HG03159 (cell line): ENCODE measurements around the gene CTNNBL1.

Source experiments
- ATAC-seq: cut with Tn5 transposase; IDR thresholded peaks from one replicate; pipeline ENCODE4 v1.9.1; 2021; ENCODE audit warnings: mild to moderate bottlenecking, moderate library complexity; ENCODE audit not compliant: unreplicated experiment

CTNNBL1 gene

DNA sequence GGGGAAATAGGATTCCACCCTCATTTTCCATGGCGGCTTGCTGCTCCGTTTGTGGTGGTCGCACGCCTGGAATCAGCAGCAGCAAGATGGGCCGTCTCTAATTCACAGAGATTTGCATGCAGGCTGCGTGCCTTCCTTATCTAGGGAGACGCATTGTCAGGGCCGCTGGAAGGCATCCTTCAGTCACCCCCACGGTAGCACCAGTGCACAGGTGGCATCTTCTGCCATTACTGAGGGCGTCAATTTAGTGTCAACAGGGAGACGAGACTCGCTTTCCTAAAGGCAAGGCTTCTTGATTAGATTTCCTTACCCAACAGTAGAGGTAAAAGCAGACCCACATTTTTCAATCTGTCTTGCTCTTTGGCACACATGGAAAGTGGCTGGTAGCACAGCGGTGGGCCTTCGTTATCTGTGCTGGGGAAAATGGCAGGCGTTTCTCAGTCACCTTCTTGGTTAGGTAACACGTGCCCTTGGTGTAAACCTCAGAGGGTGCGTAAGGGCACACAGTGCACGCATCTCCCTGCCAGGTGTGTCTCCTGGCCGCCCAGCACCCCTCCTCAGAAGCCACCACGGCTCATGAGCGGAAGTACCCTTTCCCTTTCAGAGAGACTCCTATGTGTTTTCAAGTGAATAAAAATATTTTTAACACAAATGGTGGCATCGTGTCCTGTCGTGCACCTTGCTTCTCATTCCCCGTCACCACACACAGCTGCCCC, 181.8 kb downstream of the CTNNBL1 start:
- no peak for ATAC-seq

GRCh38 chr20:37876863-37877262, 183.0 kb downstream of the CTNNBL1 start:
- no peak for ATAC-seq

GRCh38 chr20:37877832-37878772, 184.3 kb downstream of the CTNNBL1 start:
- no peak for ATAC-seq

DNA sequence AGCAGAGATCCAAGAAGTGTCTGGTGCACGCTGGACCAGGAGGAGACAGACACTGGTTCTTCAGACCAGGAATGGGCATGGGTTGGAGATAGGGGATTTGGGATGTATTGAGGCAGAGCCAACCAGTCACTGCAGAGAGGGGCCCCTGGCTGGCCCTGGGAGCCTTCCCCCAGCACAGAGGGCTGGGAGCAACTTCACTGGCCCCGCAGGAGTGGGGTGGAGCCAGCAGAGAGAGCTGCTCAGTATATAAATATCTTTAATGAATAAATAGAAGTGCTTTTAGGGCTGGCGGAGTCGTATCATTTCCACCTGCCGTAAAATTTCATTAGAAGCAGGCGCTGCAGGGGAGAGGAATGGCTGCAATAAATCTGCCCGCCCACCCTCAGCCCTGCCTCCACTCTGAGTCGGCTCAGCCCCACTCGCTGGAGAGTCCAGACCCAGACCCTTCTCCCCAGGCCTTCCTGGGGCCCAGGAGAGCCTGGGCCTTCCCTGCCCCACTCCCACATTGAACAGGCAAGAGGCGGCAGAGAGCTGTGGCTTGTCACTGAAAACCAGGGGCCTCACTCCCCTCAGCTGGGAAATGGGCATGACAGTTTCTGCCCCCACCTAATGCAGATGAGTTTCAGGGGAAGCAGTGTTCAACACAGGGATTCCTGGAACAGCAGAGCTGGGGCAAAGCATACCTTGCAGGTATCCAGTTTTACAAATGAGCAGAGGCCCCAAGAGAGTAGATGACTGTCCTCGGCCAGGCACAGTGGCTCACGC, 185.2 kb downstream of the CTNNBL1 start:
- no peak for ATAC-seq

GRCh38 chr20:37879843-37880242, 186.0 kb downstream of the CTNNBL1 start:
- ATAC-seq, result no peak

DNA sequence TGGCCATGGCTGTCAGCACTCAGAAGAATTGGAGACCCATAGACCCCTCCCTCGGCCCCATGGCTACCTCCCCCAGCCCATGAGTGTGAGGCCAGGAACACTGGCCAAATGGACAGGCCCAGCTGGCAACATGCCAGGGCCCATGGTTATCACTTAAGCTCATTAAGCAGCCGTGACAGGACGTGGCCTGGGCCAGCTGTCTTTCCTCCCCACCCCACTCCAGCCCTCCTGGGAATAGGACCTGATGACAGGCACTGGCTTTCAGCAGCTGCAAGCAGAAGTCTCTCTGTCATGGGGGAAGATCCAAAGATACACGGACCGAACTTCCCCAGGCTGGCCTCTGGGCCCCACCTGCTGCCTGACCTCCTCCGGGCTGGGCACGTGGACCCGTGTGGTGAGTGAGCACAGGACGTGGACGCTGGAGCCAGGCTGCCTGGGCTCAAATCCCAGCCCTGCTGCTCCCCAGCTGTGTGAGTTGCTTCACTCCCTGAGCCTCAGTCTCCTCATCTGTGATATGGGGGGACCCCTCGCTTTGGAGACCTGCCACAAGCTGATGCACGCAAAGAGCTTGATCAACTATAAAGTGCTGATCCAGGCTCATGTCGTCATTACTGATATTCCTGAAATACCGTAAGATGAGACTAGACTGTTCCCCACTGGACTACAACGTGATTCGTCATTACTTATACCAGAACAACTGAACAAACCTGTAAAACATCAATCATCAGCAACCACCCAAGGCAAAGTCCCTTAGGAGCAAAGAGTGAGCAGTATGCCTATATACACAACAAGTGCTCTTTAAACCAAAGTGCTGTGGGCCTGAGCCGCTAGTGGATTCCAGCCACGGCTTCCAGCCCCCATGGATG, 187.1 kb downstream of the CTNNBL1 start:
- no peak for ATAC-seq

- ATAC-seq, result no peak
Measured at GRCh38 chr20:37881601-37882343, 187.9 kb downstream of the CTNNBL1 start.

DNA sequence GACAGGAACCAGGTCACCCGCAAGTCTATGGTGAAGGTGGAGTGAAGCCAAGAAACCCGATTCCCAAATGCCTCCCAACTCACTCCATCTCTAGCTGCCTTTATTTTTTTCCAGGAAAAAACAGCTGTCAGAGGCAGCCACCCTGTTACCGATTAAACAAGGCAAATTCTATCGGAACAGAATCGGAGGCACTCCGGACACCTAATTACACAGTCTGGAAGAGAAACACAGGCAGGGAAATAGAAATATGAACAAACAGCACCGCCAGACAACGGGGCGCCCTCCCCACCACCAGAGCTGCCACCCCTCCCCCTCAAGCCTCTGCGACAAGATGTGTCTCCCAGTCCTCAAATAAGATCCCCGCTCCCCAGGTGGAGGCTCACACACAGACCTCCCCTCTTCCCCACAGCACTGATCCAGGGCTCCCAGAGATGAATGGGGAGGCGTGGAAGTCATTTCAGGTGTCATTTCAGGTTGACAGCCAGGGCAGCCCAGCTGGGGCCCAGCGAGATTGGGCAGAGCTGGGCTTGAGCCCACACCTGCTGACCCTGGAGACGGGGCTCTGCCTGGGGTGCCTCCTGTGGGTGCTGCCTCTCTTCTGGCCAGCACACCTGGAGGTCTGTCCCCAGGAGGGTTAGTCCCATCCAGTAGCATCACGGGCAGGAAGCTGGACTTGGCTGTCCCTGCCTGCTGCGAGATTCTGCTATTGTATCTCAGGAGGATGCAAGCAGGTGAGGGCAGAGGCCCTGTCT, 189.3 kb downstream of the CTNNBL1 start:
- no peak for ATAC-seq

GRCh38 chr20:37885042-37885441, 191.2 kb downstream of the CTNNBL1 start:
- ATAC-seq, result no peak

DNA sequence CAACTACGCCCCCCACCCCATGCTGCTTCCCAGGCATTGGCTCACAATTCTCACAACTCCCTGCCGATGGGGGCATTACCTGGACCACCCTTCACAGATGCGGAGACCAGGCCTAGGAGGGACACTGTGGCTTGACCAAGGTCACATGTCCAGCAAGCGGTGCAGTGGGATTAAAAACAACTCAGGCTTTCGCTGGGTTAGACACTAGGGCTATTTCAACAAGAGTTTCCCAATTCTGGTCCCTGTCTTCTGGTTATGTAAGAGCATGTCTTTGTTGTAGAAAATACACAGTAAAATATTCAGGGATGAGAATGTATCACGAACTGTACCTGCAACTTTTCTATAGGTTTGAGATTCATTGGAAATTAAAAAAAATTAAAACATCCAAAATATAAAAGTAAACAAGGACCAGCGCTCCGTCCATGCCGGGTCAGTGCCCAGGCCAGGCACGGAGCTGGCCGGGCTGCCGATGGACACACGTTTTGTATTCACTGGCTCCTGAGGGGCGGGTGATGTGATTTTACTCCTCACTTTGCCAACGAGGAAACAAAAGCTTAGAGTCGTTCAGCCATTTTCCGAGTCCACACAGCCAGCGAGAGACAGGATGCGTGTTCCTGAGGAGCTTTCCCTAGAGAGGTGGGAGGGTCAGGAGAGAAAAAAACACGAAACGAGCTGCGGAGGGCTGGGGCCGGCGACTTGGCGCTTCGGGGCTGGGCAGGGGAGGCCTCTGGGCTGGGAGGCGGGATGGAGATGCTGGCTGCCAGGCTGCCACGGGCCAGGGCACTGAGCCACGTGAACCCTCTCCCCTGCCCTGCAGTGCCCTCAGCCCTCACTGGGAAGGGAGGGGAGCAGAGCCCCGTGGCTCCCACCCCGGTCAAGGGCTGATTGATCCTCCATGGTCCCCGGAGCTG, 192.0 kb downstream of the CTNNBL1 start:
- no peak for ATAC-seq

DNA sequence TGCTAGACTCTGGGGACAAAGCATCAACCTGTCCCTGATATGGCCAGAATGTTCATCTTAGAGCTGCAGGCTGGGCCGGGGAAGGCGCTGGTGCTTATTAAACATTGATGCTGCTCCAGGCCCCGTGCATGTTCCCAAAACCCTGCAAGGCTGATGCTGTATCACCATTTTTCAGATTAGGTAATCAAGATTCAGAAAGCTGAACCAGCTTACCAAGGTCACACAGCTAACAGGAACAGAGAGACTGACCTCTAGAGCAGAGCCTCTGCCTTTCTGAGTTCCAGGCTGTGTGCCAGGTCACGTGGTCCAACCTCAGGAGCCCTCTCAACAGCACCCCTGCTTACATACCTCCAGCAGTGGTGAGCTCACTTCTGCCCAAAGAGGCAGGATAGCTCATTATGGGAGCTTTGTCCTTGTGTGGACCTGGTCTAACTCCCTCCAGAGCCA, 193.0 kb downstream of the CTNNBL1 start:
- ATAC-seq, result no peak

DNA sequence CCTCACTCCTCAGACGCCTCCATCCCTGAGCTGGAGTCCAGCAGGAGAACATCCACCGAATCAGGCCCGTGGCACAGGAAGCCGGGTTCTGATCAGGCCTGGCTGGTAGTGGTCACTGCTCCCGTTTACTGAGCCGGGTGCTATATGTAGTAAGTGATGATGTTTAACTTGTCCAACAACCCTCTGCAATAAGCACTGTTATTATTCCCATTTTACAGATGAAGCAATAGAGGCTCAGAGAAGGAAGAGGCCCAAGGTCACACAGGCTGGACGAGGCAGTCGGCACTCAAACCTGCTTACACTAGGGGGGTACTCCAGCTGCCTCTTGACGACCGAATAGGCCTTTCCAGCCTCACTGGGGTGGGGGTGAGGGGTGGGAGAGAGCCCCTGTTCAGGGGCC, 194.8 kb downstream of the CTNNBL1 start:
- ATAC-seq, result no peak

DNA sequence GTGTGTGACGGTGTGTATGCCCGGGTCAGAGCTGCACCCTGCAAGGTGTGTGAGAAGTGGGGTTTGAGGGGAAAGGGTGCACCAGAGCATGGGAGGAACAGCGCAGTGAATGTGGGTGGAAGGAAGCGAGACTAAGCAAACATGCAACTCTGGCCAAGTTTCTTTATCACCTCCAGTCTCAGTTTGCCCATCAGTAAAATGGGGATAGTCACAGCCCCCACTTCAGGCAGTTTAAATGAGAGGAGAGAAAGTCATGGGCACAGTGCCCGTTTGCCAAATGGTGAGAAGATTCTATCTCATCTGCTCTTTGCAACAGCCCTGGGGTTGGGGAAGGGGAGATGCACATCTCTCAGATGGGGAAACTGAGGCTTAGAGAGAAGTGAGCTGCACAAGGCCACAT, 196.3 kb downstream of the CTNNBL1 start:
- no peak for ATAC-seq

DNA sequence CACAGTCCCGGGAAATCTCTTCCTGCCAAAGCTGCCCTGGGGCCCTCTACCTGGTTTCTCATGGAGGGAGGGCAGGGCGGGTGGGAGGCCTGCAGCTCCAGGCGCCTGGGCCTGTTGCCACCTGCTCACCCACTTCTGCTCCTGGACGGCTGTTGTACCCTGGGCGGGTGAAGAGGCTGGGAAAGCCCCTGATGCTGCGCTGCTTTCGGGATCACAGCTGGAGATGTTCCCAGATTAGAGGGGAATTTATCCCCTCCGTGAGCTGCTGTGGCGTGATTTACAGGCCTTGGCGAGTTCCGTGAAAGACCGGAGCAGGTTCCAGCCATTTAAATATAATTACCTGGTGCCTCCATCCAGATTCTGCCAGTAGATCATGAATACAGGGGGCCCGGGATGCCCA, 196.8 kb downstream of the CTNNBL1 start:
- ATAC-seq, result no peak

DNA sequence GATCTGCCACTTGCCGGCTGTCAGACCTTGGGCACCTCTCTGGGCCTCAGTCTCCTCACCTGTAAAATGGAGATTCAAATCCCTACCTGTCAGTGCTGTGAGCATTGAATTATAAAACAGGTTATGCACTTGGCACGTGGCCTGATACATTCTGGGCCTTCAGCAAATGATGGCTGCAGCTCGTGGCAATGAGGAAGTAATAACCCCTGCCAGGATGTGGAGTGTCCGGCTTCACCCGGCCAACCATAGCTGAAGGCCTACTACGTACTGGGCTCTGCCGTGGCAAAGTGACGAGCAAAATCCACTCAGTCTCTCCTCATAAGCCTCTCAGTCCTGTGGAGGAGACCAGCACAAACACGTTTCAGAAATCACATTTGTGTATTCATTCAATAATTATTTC, 198.2 kb downstream of the CTNNBL1 start:
- no peak for ATAC-seq

- no peak for ATAC-seq
Measured at GRCh38 chr20:37893566-37894241, 199.9 kb downstream of the CTNNBL1 start.

DNA sequence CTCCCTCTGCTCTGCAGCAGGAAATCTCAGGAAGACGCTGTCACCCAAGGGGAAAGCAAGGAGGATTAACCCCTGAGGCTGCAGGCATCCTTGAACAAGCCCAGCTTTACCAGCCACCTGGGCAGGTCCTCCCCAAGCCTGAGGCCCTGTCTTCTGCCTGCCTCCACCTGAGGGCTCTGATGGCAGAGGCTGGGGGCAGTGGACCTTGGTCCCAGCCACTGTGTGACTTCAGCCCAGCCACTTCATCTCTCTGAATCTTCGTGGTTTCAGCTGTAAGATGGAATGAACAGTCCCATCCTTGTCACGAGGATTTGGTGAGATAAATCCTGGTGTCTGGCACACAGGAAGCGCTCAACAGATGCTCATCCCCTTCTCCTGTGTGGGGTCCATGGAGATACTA, 200.6 kb downstream of the CTNNBL1 start:
- ATAC-seq, result no peak
